HG03575 (cell line): Measurements from ENCODE around the gene NGDN.
"Not testable (repeated sequence)": the region's sequence is repeated elsewhere in the genome, so short reads cannot be mapped to it uniquely, and the experiment has no call there.

ENCODE experiments used
- ATAC-seq: cut with Tn5 transposase; IDR thresholded peaks from one replicate; pipeline ENCODE4 v1.9.1; 2021; ENCODE audit not compliant: unreplicated experiment, insufficient number of reproducible peaks, low FRiP score; ENCODE audit errors: extremely low read depth

NGDN gene

DNA sequence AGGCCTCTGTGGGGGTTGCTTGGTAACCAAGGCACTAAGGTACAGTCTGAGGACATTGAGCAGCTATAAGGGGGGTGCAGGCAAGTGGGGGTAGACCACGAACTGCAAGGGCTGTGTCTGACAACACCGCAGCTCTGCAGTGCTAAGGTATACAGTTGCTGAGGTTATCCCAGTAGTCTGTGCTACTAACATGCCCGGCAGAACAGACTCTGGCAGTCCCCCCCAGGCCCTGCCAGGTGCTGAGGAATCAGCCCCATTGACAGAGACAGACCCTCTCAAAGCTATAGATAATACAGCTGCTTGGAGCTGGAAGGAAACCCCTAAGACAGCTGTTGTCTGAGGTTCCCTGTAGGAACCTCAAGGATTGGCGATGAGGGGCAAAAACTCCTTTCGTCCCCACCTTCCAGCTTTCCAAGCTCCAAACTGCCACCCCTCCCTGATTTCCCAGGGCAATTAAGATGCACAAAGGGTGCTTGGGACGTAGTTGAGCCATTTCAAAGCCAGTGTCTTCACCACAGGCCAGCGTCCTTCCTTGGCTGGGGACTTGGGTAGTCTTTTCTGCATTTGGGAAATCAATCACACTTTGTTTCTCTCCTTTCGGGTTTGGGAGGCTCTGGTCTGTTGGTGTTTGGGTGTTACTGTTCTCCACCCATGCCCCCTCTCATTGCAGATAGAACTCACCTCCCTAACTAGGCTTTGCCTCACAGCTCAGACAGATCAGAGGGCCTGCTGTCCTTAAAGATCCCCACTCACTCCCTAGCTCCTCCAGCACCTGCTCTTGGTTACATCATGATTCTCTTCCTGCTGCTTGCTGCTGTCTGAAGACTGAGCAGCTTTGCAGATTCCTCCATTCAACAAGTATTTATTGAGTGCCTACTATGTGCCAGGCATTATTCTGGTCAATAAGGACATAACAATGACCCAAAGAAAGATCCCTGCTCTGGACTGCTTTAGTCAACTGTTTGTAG lies 32.1 kb upstream of the NGDN start:
- ATAC-seq: no peak

GRCh38 chr14:23438101-23438971 lies 31.2 kb upstream of the NGDN start:
- ATAC-seq: no peak

DNA sequence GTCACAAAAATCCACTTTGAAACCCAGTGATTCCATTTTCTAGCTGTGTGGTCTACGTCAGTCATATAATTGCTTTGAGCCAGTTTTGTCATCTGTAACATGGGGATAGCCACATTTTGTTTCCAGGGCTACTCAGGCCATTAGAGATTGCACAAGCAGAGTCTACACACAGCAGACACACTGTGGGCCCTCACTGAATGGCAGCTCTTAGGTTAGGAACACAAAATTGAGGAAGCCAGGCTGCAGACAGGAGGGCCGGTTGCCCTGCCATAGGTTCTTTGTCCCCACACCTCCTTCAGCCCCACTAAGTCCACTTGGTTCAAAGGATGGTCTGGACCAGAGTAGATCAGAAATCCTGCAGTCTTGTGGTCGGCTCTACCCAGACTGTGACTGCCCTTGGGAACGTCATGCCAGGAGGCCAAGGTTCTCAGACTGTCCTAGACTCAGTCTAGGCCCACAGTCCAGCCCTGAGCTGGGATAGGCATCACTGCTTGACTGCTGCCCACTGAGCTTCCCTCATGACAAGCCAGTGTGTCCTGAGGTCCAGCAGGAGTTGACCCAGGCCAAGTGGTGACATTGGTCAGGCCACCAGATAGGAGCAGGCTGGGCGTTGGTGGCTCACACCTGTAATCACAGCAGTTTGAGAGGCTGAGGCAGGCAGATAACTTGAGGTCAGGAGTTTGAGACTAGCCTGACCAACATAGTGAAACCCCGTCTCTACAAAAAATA lies 30.2 kb upstream of the NGDN start:
- ATAC-seq: no peak

DNA sequence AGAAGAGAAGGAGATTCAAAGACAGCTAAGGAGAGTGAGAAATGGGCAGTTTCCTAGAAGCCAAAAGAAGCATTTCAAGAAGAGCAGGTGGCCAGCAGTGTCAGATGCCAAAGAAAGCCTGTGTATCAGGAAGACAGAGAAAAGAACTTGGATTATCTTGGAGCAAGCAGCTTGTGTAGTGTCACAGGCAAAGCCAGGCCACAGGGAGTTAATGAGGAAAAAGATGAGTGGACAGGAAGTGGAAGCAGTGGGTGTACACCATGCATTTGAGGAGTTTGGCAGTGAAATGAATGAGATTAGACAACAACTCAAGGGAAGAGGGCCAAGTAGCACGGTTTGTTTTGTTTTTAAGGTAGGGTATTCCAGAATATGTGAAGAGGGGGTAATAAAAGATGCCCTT lies 28.4 kb upstream of the NGDN start:
- ATAC-seq: no peak

GRCh38 chr14:23442721-23443356 lies 26.7 kb upstream of the NGDN start:
- no peak for ATAC-seq

GRCh38 chr14:23443411-23443812 lies 26.1 kb upstream of the NGDN start:
- ATAC-seq: no peak

GRCh38 chr14:23443881-23444280 lies 25.6 kb upstream of the NGDN start:
- ATAC-seq: no peak

DNA sequence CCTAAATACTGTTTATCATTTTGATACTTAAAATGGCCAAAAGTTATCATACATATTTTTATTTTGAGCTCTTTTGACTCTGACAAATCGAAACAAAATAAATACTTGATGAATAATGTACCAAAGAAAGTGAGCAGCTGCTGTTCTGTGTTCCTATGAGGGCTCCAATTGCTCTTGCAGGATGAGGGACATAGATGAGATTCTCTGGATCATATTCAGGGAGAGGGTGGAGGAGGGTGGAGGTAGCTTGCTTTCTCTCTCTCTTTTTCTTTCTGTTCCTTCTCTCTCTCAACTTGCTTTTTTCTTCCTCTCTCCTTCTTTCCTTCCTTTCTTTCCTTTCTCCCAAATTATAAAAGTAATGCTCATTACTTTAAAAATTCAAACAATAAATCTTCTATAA lies 25.2 kb upstream of the NGDN start:
- ATAC-seq: no peak

- no peak for ATAC-seq
These were observed 23.7 kb upstream of the NGDN start for GRCh38 chr14:23445773-23446172.

DNA sequence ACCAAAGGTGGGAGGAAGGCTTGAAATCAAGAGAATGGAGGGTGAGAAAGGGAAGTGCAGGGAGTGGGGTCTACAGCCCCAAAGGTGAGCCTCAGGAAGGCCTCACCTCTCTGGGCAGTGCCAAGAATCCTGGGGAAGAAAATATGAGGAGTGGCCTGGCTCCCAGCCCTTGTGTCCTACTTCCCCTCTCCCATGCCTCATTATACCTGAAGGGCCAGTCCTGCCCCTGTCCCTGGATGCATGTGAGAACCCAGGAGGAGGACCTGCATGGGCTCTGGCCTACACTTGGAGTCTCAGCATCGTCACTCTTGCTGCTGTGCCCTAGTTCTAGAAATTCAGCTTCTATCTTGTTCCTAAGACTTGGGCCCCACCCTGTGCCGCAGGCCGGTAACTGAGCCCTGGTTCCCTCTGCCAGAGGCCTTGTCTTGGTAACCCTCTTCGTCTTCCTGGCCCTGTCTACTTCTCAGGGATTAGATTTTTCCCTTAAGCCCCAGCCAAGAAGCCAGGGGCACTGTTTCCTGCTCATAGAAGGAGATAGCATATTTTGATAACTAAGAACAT lies 23.1 kb upstream of the NGDN start:
- no peak for ATAC-seq

- no peak for ATAC-seq
These were observed 21.8 kb upstream of the NGDN start for GRCh38 chr14:23447361-23448350.

- ATAC-seq: no peak
These were observed 20.2 kb upstream of the NGDN start for GRCh38 chr14:23449314-23449713.

- ATAC-seq: no peak
These were observed 19.1 kb upstream of the NGDN start for GRCh38 chr14:23450379-23450778.

DNA sequence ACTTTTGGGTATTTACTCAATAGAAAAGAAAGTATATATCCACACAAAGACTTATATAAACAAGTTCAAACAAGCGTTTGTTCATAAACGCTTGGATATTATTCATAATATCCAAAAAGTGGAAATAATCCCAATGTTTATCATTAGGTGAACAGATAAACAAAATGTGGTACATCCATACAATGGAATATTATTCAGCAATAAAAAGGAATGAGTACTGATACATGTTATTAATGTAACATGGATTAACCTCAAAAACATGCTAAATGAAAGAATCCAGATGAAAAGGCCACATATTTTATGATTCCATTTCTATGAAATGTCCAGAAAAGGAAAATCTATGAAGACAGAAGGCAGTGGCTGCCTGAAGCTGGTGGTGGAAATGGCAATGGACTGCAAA lies 17.3 kb upstream of the NGDN start:
- no peak for ATAC-seq

- ATAC-seq: no peak
These were observed 15.1 kb upstream of the NGDN start for GRCh38 chr14:23454445-23454856.

DNA sequence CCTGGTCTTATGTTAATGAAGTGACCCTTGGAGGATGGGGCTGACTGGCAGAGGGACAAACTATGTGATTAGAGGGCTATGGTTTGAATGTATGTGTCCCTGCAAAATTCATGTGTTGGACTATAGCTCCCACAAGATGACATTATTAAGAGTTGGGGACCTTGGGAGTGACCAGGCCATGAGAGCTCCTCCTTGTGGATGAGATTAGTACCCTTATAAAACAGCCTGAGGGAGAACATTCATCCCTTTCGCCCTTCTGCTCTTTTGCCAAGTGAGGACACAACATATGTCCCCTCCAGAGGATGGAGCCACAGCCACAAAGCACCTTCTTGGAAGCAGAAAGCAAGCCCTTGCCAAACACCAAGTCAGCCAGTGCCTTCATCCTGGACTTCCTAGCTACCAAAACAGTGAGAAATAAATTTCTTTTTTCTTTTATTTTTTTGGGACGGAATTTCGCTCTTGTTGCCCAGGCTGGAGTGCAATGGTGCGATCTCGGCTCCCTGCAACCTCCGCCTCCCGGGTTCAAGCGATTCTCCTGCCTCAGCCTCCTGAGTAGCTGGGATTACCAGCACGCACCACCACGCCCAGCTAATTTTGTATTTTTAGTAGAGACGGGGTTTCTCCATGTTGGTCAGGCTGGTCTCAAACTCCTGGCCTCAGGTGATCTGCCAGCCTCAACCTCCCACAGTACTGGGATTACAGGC lies 12.5 kb upstream of the NGDN start:
- not testable (repeated sequence) for ATAC-seq
